Activated T-cell treated with anti-CD3 and anti-CD28 coated beads, Interleukin-2, amount 50 U/mL, for 24 hours (primary cell): ENCODE measurements around the gene TMX4.
"Not testable (repeated sequence)": the region's sequence is repeated elsewhere in the genome, so short reads cannot be mapped to it uniquely, and the experiment has no call there.

Experiments
- DNase-seq: peaks from one replicate; pipeline ENCODE4 v3.0.0-alpha.2; 2020
- H3K27ac Mint-ChIP-seq: 2 replicates; pipeline ENCODE4 v1.8.0; 2020; ENCODE audit warnings: mild to moderate bottlenecking, mixed read lengths
- H3K27me3 Mint-ChIP-seq: 2 replicates; pipeline ENCODE4 v1.8.0; 2020; ENCODE audit warnings: mixed read lengths
- H3K36me3 Mint-ChIP-seq: 2 replicates; pipeline ENCODE4 v1.8.0; 2020; ENCODE audit warnings: low read depth, mixed read lengths
- H3K4me1 Mint-ChIP-seq: 2 replicates; pipeline ENCODE4 v1.8.0; 2020; ENCODE audit warnings: low read depth, mixed read lengths
- H3K4me3 Mint-ChIP-seq: 2 replicates; pipeline ENCODE4 v1.8.0; 2020; ENCODE audit warnings: mild to moderate bottlenecking, moderate library complexity, mixed read lengths
- H3K9me3 Mint-ChIP-seq: 2 replicates; pipeline ENCODE4 v1.8.0; 2020; ENCODE audit warnings: mixed read lengths

Gene TMX4

GRCh38 chr20:8036771-8037170, 17.2 kb upstream of the TMX4 start:
- Mint-ChIP-seq H3K27ac (no peak overlapping the region), H3K4me1 (no peaks in the 10 kb centered on the region), H3K9me3 (no peaks in the 10 kb centered on the region), H3K27me3 (no peaks in the 10 kb centered on the region), H3K36me3 (no peaks in the 10 kb centered on the region), H3K4me3 (no peak overlapping the region)
- no peak for DNase-seq

GRCh38 chr20:8033151-8033841, 13.7 kb upstream of the TMX4 start:
- Mint-ChIP-seq H3K4me1 (no peaks in the 10 kb centered on the region), H3K36me3 (no peaks in the 10 kb centered on the region), H3K27me3 (no peaks in the 10 kb centered on the region), H3K27ac (no peak overlapping the region), H3K9me3 (no peaks in the 10 kb centered on the region), H3K4me3 (no peak overlapping the region)
- no peak for DNase-seq

DNA sequence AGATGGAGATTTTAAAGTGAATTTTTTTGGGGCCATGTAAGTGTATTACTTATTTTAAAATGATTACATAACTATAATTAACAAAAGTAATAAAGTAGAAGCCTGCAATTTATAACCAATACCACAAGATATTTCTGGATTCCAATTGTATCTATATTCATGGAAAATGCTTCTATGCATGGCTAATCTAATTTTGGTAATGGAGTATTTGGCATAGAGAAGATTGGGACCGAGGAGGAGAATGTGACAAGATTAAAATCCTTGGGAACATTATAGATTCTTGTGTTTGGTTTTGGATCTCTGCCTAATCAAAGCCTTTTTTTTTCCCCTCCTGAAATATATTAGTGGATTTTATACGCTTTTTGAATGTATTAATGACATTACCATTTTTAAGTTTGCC, 12.9 kb upstream of the TMX4 start:
- no peaks in the 10 kb centered on the region for H3K36me3 Mint-ChIP-seq
- no peak overlapping the region for H3K27ac Mint-ChIP-seq
- H3K4me3 Mint-ChIP-seq = no peak overlapping the region
- no peaks in the 10 kb centered on the region for H3K9me3 Mint-ChIP-seq
- no peak for DNase-seq
- H3K27me3 Mint-ChIP-seq = no peaks in the 10 kb centered on the region
- H3K4me1 Mint-ChIP-seq = no peaks in the 10 kb centered on the region

- H3K4me1 Mint-ChIP-seq, DNase-seq, H3K27ac Mint-ChIP-seq, H3K36me3 Mint-ChIP-seq, H3K27me3 Mint-ChIP-seq, H3K4me3 Mint-ChIP-seq, H3K9me3 Mint-ChIP-seq: not testable (repeated sequence)
Measured at GRCh38 chr20:8031539-8031938, 12.0 kb upstream of the TMX4 start.

- no peaks in the 10 kb centered on the region for H3K9me3 Mint-ChIP-seq
- H3K4me1 Mint-ChIP-seq = peaks cover 16% of the 10 kb centered on the region
- peaks cover 2% of the 10 kb centered on the region for H3K36me3 Mint-ChIP-seq
- H3K4me3 Mint-ChIP-seq = no peak overlapping the region
- H3K27ac Mint-ChIP-seq = no peak overlapping the region
- H3K27me3 Mint-ChIP-seq = no peaks in the 10 kb centered on the region
- no peak for DNase-seq
Measured at GRCh38 chr20:8021541-8022269, 2.1 kb upstream of the TMX4 start.

DNA sequence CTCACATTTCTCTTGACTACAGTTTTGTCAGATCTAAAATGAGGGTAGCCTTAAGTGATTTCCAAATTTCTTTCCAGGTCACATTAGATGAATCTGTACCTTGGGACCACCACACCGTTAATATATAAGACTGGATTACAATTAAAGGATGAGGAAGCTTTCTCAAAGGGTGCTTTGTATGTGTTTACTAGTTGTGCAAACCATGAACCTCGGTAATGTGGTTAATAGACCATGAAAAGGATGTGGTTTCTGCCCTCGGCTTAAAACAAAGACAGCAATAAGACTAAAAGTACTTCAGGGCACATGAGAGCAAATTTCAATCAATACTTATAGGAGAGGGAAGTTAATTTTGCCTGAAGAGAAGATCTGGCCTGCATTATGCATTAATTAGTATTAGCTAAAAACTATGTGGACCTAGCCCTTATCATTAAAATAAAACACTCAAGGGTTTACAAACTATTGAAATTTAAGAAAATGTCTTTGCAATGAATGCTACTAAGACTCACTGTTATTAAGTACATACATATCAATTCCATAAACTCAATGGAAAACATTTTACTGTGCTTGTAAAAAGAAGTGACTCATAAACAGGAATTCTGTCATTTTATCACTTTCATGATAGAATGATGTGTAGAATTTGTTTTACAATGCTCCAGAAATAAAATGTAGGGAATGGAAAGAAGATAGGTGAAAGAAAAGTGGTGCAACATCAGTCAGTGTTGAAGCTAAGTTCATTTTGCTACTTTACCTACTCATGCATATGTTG, 936 bp upstream of the TMX4 start:
- H3K9me3 Mint-ChIP-seq = no peaks in the 10 kb centered on the region
- peaks cover 25% of the 10 kb centered on the region for H3K4me1 Mint-ChIP-seq
- H3K27ac Mint-ChIP-seq = peak overlapping the region; percentile 87
- H3K36me3 Mint-ChIP-seq = peaks cover 2% of the 10 kb centered on the region
- no peaks in the 10 kb centered on the region for H3K27me3 Mint-ChIP-seq
- no peak for DNase-seq
- no peak overlapping the region for H3K4me3 Mint-ChIP-seq

- no peaks in the 10 kb centered on the region for H3K9me3 Mint-ChIP-seq
- no peak overlapping the region for H3K4me3 Mint-ChIP-seq
- H3K4me1 Mint-ChIP-seq = peaks cover 31% of the 10 kb centered on the region
- H3K27me3 Mint-ChIP-seq = no peaks in the 10 kb centered on the region
- no peak for DNase-seq
- peaks cover 2% of the 10 kb centered on the region for H3K36me3 Mint-ChIP-seq
- peak overlapping the region; percentile 87 for H3K27ac Mint-ChIP-seq
Measured at GRCh38 chr20:8019998-8020247, 362 bp upstream of the TMX4 start.

DNA sequence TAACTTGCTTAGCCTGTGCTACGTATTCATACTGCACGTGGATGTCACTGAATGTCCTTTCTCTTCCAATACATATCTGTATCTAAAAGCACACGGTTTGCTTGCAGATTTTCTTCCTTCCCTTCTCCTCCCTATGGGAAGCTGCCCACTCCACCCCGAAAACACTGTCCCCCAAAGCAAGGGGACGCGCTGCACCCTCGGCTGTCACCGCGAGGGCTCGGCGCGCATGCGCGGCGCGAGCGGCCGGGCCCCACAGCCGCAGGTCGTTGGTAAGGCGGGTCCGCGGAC, 659 bp downstream of the TMX4 start:
- Mint-ChIP-seq H3K36me3 (peaks cover 2% of the 10 kb centered on the region), H3K4me1 (peaks cover 38% of the 10 kb centered on the region), H3K27me3 (no peaks in the 10 kb centered on the region), H3K9me3 (no peaks in the 10 kb centered on the region), H3K27ac (peak overlapping the region; percentile 88), H3K4me3 (peak overlapping the region; percentile 84)
- DNase-seq = no peak

DNA sequence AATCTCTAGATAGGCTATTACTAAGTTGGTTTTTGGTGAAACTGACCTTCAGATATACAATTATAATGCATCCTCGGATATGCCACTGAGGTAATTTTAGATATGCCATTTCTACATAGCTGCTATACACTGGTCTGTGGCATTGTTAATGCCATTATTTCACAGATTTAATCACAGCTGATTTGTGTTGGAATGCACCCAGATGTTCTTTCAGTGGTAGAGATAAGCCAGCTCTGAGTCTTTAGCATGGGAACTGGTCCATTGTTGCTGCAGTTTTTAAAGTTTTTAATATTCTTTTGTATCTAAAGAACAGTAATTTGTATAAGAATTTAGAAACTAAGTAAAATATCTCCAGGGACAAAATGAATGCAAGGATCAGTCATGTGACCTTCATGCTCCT, 6.8 kb downstream of the TMX4 start:
- Mint-ChIP-seq H3K27me3 (no peaks in the 10 kb centered on the region), H3K4me3 (no peak overlapping the region), H3K4me1 (peaks cover 48% of the 10 kb centered on the region), H3K9me3 (no peaks in the 10 kb centered on the region), H3K36me3 (peaks cover 14% of the 10 kb centered on the region), H3K27ac (no peak overlapping the region)
- DNase-seq = no peak

DNA sequence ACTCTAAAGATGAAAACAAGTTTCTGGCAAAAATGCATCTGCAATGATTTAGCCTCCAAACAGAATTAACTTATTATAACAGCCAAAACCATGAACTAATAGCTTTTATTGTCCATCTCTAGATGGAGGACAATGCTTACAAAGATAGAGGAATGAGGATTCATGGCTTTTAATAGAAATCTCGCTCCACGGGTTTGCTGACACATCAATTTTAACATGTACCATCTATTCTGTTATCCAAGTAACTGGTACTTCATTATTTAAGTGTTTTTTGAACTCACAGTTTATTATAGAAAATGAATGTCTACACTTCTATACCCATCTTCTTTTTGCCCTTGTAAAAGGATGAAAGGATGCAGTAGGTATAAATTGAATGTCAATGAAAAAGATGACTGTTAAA, 10.8 kb downstream of the TMX4 start:
- Mint-ChIP-seq H3K27ac (no peak overlapping the region), H3K27me3 (no peaks in the 10 kb centered on the region), H3K36me3 (peaks cover 41% of the 10 kb centered on the region), H3K4me1 (peaks cover 16% of the 10 kb centered on the region), H3K4me3 (no peak overlapping the region), H3K9me3 (no peaks in the 10 kb centered on the region)
- DNase-seq = no peak

GRCh38 chr20:8007490-8007889, 12.1 kb downstream of the TMX4 start:
- no peak for DNase-seq
- no peaks in the 10 kb centered on the region for H3K27me3 Mint-ChIP-seq
- no peak overlapping the region for H3K27ac Mint-ChIP-seq
- H3K9me3 Mint-ChIP-seq = no peaks in the 10 kb centered on the region
- H3K4me3 Mint-ChIP-seq = no peak overlapping the region
- H3K36me3 Mint-ChIP-seq = peaks cover 46% of the 10 kb centered on the region
- H3K4me1 Mint-ChIP-seq = peaks cover 14% of the 10 kb centered on the region

DNA sequence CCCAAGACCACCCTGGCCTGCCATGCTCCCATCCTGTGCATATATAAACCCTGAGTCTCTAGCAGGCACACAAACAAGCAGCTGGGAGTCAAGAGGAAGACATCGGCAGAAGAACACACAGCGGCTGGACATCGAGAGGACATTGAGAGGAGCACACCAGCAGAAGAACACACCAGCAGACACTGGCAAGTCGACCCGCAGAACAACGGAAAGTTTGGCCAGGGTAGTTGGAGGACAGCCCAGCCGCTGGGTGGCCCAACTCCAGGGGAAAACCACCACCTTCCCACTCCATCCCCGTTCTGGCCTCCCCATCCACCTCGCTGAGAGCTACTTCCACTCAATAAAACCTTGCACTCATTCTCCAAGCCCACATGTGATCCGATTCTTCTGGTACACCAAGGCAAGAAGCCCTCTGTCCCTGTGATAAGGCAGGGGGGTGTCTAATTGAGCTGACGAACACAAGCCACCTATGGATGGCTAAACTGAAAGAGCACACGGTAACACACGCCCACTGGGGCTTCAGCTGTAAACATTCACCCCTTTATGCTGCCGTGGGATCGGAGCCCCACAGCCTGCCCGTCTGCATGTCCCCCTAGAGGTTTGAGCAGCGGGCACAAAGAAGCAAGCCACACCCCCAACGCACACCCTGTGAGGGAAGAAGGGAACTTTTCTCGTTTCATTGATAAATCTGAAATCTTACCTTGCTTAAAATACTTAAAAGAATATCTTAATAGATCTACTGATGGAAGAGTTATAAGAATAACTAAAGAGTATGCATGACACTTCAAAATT, 13.8 kb downstream of the TMX4 start:
- Mint-ChIP-seq H3K9me3 (no peaks in the 10 kb centered on the region), H3K36me3 (peaks cover 57% of the 10 kb centered on the region), H3K27ac (no peak overlapping the region), H3K4me3 (no peak overlapping the region), H3K4me1 (peaks cover 2% of the 10 kb centered on the region), H3K27me3 (no peaks in the 10 kb centered on the region)
- DNase-seq = no peak

GRCh38 chr20:8005033-8005432, 14.5 kb downstream of the TMX4 start:
- H3K9me3 Mint-ChIP-seq = no peaks in the 10 kb centered on the region
- H3K36me3 Mint-ChIP-seq = peaks cover 64% of the 10 kb centered on the region
- peaks cover 2% of the 10 kb centered on the region for H3K4me1 Mint-ChIP-seq
- H3K27me3 Mint-ChIP-seq = no peaks in the 10 kb centered on the region
- no peak overlapping the region for H3K4me3 Mint-ChIP-seq
- H3K27ac Mint-ChIP-seq = no peak overlapping the region
- no peak for DNase-seq

GRCh38 chr20:8002056-8002455, 17.5 kb downstream of the TMX4 start:
- Mint-ChIP-seq H3K27me3 (no peaks in the 10 kb centered on the region), H3K4me3 (no peak overlapping the region), H3K36me3 (peaks cover 55% of the 10 kb centered on the region), H3K4me1 (no peaks in the 10 kb centered on the region), H3K27ac (no peak overlapping the region), H3K9me3 (no peaks in the 10 kb centered on the region)
- DNase-seq = no peak

DNA sequence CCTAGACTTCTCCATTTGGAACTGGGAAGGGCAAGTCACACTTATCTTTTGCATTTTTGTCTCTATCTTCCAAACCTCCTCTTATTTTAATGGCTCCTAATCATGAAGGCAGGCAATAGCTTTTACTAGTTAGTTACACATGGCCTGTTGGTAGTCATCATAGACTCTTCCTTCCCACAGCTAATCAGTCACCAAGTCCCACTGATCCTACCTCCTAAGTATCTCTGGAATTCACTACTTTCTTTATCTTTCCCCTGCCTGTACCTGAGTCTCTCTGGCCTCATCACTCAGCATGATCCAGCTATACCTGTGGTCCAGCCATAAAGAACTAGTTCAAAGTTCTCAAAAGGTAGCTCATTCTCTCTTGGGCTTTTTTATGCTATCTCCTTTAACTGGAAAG, 18.8 kb downstream of the TMX4 start:
- H3K27me3 Mint-ChIP-seq = no peaks in the 10 kb centered on the region
- DNase-seq = no peak
- peaks cover 46% of the 10 kb centered on the region for H3K36me3 Mint-ChIP-seq
- H3K4me1 Mint-ChIP-seq = no peaks in the 10 kb centered on the region
- no peaks in the 10 kb centered on the region for H3K9me3 Mint-ChIP-seq
- no peak overlapping the region for H3K4me3 Mint-ChIP-seq
- no peak overlapping the region for H3K27ac Mint-ChIP-seq
